Measurements from ENCODE around the gene SPTAN1. TPM values are rescaled to one million over a fixed set of nuclear protein-coding genes. Genes with fewer than 3 reads are reported as not detected.

The SPTAN1 gene
- total and polyA plus RNA-seq, 2 of the 4 experiments (the other 2 are of a cell fraction): 275 to 327 TPM

DNA sequence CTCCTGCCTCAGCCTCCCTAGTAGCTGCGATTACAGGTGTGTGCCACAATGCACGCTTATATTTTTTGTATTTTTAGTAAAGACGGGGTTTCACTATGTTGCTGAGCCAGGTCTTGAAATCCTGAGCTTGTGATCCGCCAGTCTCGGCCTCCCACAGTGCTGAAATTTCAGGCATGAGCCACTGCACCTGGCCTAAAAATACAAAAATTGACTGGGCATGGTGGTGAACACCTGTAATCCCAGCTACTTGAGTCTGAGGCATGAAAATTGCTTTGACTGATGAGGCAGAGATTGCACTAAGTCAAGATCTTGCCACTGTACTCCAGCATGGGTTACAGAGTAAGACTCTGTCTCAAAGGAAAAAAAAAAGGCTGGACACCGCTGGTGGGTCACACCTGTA lies 117.4 kb downstream of the SPTAN1 start:
- no peak overlapping the region for H4K8ac ChIP-seq (ENCODE audit: low read depth in 2 of 2, low read length in 2 of 2)
- no peak overlapping the region for H2BK15ac ChIP-seq (ENCODE audit: low read depth, low read length)
- no peak overlapping the region for H3K4ac ChIP-seq (ENCODE audit: low read depth, low read length)
- no peaks in the 10 kb centered on the region for H3K9me3 ChIP-seq (ENCODE audit: control insufficient read depth, insufficient read depth, low read length)
- H2AK9ac ChIP-seq (replicated peaks; ENCODE audit: low read depth, low read length, poor library complexity): no peak overlapping the region
- TF ChIP-seq, protein P1, sequence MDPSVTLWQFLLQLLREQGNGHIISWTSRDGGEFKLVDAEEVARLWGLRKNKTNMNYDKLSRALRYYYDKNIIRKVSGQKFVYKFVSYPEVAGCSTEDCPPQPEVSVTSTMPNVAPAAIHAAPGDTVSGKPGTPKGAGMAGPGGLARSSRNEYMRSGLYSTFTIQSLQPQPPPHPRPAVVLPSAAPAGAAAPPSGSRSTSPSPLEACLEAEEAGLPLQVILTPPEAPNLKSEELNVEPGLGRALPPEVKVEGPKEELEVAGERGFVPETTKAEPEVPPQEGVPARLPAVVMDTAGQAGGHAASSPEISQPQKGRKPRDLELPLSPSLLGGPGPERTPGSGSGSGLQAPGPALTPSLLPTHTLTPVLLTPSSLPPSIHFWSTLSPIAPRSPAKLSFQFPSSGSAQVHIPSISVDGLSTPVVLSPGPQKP (IDR thresholded peaks at IDR 0.05; ENCODE audit: borderline replicate concordance, low read depth, low read length): no peak
- TF ChIP-seq RCOR1 (IDR thresholded peaks at IDR 0.05; ENCODE audit: insufficient replicate concordance, low read length): no peak
- TF ChIP-seq BHLHE40 (IDR thresholded peaks at IDR 0.05; ENCODE audit: low read depth, low read length): no peak
- ATAC-seq (ENCODE audit: low read depth): no peak
- dilution Hi-C loops (cut with HindIII; ENCODE audit: low sequenced_read_pairs, unreplicated experiment): no loop called here
- H3K9me1 ChIP-seq (ENCODE audit: insufficient read depth, low read length): no peaks in the 10 kb centered on the region
- H2BK5ac ChIP-seq (ENCODE audit: low read depth, low read length, poor library complexity, severe bottlenecking): no peak overlapping the region
- H4K91ac ChIP-seq (ENCODE audit: insufficient read depth, low read depth, low read length): no peak overlapping the region
- ChIA-PET POLR2A (ENCODE audit: unreplicated experiment) (no interaction called here), CTCF (no interaction called here)
- H3K4me1 ChIP-seq (ENCODE audit: control insufficient read depth, insufficient read depth, low read length): 0 out of 2 replicates have a peak, but pooled peaks cover 1% of the 10 kb centered on the region
- no peaks in the 10 kb centered on the region for H3K79me1 ChIP-seq (ENCODE audit: low read depth in 1 of 2, low read length in 2 of 2)
- no peak overlapping the region for H2BK120ac ChIP-seq (ENCODE audit: low read depth, low read length)
- H2AK5ac ChIP-seq (ENCODE audit: low read depth, low read length): no peak overlapping the region
- BruUV-seq (replicated peaks): no TSS peak
- no peak for DNase-seq
- H3K4me3 ChIP-seq (ENCODE audit: insufficient read depth, low read depth, low read length): no peak overlapping the region
- no peak overlapping the region for H3K4me2 ChIP-seq (ENCODE audit: low read depth, low read length)
- no peak overlapping the region for H3K18ac ChIP-seq (ENCODE audit: low read depth, low read length)
- H4K5ac ChIP-seq (ENCODE audit: low read depth, low read length): no peak overlapping the region
- no peaks in the 10 kb centered on the region for H3K36me3 ChIP-seq (ENCODE audit: control insufficient read depth, insufficient read depth, low read length)
- no peak overlapping the region for H2BK20ac ChIP-seq (ENCODE audit: low read depth, low read length)
- intact Hi-C loops (cut with micrococcal nuclease): no loop called here
- no peak overlapping the region for H3K56ac ChIP-seq (ENCODE audit: extremely low read depth, insufficient read depth, low read length)
- 86% methylated on average over 4 of the region's 6 CpGs; no CpG with 5 or more reads in 1 of the 2 experiments for WGBS, 2 experiments (ENCODE audit: extremely low coverage in 2 of 2, insufficient read length in 1 of 2)
- H2AFZ ChIP-seq (replicated peaks; ENCODE audit: low read length, poor library complexity): no peak overlapping the region
- H4K20me1 ChIP-seq (ENCODE audit: insufficient read depth, low read length): no peaks in the 10 kb centered on the region
- H3K27ac ChIP-seq (ENCODE audit: insufficient read depth, low read length): no peak overlapping the region
- in situ Hi-C loops (cut with MboI; ENCODE audit: low sequenced_read_pairs): no loop called here
- no peak overlapping the region for H3K9ac ChIP-seq (ENCODE audit: low read depth, low read length)
- no peak overlapping the region for H3K23ac ChIP-seq (ENCODE audit: low read depth, low read length)
- H3K27me3 ChIP-seq (ENCODE audit: control insufficient read depth, insufficient read depth, low read length): no peaks in the 10 kb centered on the region
- H3K14ac ChIP-seq (replicated peaks; ENCODE audit: low read depth, low read length): no peak overlapping the region
